ENCODE data around the gene WDR47. TPM values are rescaled to one million over a fixed set of nuclear protein-coding genes. Genes with fewer than 3 reads are reported as not detected.
"Not testable (repeated sequence)": the region's sequence is repeated elsewhere in the genome, so short reads cannot be mapped to it uniquely, and the experiment has no call there.

WDR47 gene
- total RNA-seq, 1 donor from 2014 or later: 25.2 TPM

DNA sequence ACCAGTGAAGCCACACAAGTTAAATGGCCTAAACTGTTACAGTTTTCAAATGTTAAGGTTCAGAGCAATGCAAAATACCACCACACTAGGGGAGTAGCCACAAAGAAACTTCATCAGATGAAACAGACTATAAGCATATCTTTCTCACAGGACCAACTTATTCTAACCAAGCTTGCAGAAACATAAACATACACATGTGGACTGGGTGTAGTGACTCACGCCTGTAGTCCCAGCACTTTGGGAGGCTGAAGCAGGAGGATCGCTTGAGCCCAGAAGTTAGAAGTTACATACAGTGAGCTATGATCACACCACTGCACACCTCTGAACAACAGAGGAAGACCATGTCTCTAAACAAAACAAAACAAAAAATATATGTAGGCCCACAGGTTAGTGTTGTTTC lies 17.3 kb downstream of the WDR47 start:
- no peaks in the 10 kb centered on the region for H3K27me3 Mint-ChIP-seq (ENCODE audit: unreplicated experiment)
- no peaks in the 10 kb centered on the region for H3K9me3 Mint-ChIP-seq (ENCODE audit: unreplicated experiment)
- H3K4me3 Mint-ChIP-seq (ENCODE audit: unreplicated experiment): no peak overlapping the region
- no peaks in the 10 kb centered on the region for H3K4me1 Mint-ChIP-seq (ENCODE audit: unreplicated experiment)
- TF ChIP-seq, protein P1, sequence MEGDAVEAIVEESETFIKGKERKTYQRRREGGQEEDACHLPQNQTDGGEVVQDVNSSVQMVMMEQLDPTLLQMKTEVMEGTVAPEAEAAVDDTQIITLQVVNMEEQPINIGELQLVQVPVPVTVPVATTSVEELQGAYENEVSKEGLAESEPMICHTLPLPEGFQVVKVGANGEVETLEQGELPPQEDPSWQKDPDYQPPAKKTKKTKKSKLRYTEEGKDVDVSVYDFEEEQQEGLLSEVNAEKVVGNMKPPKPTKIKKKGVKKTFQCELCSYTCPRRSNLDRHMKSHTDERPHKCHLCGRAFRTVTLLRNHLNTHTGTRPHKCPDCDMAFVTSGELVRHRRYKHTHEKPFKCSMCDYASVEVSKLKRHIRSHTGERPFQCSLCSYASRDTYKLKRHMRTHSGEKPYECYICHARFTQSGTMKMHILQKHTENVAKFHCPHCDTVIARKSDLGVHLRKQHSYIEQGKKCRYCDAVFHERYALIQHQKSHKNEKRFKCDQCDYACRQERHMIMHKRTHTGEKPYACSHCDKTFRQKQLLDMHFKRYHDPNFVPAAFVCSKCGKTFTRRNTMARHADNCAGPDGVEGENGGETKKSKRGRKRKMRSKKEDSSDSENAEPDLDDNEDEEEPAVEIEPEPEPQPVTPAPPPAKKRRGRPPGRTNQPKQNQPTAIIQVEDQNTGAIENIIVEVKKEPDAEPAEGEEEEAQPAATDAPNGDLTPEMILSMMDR (IDR thresholded peaks at IDR 0.05): no peak
- no peak for DNase-seq (ENCODE audit: extremely low spot score, unreplicated experiment)
- H3K36me3 Mint-ChIP-seq (ENCODE audit: unreplicated experiment): peaks cover 11% of the 10 kb centered on the region
- no peak overlapping the region for H3K27ac Mint-ChIP-seq (ENCODE audit: unreplicated experiment)

DNA sequence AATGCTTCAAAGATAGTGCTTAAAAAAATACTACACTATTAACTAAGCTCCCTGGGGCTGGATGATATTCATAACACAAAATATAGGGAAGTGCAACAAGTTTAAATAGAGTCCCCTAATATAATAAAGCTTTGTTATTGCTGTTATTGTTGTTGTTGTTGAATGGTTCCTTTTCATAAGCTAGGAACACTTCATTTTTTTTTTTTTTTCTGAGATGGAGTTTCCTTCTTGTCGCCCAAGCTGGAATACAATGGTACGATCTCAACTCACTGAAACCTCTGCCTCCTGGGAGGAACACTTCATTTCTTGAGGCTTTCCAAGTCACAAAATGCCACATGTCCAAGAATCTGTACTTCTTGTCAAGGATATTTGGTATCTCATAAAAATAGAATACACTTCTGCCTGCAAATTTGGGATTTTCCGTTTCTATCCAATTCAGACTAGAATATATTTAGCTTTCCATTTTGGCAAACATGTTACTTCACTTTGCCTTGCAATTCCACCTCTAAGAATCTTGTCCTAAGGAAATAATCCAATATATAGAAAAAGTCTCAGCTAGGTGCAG lies 21.1 kb downstream of the WDR47 start:
- no peak for DNase-seq (ENCODE audit: extremely low spot score, unreplicated experiment)
- Mint-ChIP-seq H3K9me3 (ENCODE audit: unreplicated experiment) (peaks cover 3% of the 10 kb centered on the region), H3K27me3 (ENCODE audit: unreplicated experiment) (no peaks in the 10 kb centered on the region), H3K36me3 (ENCODE audit: unreplicated experiment) (peaks cover 32% of the 10 kb centered on the region), H3K27ac (ENCODE audit: unreplicated experiment) (no peak overlapping the region), H3K4me3 (ENCODE audit: unreplicated experiment) (no peak overlapping the region), H3K4me1 (ENCODE audit: unreplicated experiment) (no peaks in the 10 kb centered on the region)
- TF ChIP-seq, protein P1 (IDR thresholded peaks at IDR 0.05): no peak

DNA sequence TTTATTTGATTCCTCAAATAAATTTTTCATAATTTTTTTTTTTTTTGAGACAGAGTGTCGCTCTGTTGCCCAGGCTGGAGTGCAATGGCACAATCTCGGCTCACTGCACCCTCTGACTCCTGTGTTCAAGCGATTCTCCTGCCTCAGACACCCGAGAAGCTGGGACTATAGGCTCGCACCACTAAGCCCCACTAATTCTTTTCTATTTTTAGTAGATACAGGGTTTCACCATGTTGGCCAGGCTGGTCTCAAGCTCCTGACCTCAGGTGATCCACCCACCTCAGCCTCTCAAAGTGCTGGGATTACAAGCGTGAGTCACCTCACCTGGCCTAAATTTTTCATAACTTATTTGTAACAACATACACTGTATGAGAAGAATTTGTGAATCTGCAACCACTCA lies 24.2 kb downstream of the WDR47 start:
- peaks cover 40% of the 10 kb centered on the region for H3K36me3 Mint-ChIP-seq (ENCODE audit: unreplicated experiment)
- not testable (repeated sequence) for H3K9me3 Mint-ChIP-seq (ENCODE audit: unreplicated experiment); H3K4me1 Mint-ChIP-seq (ENCODE audit: unreplicated experiment); DNase-seq (ENCODE audit: extremely low spot score, unreplicated experiment); H3K27ac Mint-ChIP-seq (ENCODE audit: unreplicated experiment); H3K27me3 Mint-ChIP-seq (ENCODE audit: unreplicated experiment); H3K4me3 Mint-ChIP-seq (ENCODE audit: unreplicated experiment)

DNA sequence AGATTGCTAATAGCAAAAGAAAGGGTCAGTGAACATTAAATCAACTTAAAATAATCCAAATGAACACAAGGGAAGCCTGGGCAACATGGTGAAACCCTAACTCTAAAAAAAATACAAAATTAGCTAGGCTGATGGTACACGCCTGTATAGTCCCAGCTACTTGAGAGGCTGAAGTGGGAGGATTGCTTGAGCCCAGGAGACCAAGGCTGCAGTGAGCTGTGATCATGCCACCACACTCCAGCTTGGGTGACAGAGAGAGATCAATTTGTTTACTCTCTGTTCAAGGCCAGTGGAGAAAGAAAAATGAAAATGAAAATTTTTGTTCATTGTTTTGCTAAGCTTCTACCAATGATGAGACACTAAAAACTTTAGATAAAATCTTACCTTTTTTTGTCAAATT lies 24.8 kb downstream of the WDR47 start:
- H3K4me3 Mint-ChIP-seq (ENCODE audit: unreplicated experiment): no peak overlapping the region
- H3K27ac Mint-ChIP-seq (ENCODE audit: unreplicated experiment): no peak overlapping the region
- peaks cover 37% of the 10 kb centered on the region for H3K36me3 Mint-ChIP-seq (ENCODE audit: unreplicated experiment)
- no peaks in the 10 kb centered on the region for H3K27me3 Mint-ChIP-seq (ENCODE audit: unreplicated experiment)
- TF ChIP-seq, protein P1 (IDR thresholded peaks at IDR 0.05): no peak
- DNase-seq (ENCODE audit: extremely low spot score, unreplicated experiment): no peak
- no peaks in the 10 kb centered on the region for H3K4me1 Mint-ChIP-seq (ENCODE audit: unreplicated experiment)
- peaks cover 3% of the 10 kb centered on the region for H3K9me3 Mint-ChIP-seq (ENCODE audit: unreplicated experiment)

DNA sequence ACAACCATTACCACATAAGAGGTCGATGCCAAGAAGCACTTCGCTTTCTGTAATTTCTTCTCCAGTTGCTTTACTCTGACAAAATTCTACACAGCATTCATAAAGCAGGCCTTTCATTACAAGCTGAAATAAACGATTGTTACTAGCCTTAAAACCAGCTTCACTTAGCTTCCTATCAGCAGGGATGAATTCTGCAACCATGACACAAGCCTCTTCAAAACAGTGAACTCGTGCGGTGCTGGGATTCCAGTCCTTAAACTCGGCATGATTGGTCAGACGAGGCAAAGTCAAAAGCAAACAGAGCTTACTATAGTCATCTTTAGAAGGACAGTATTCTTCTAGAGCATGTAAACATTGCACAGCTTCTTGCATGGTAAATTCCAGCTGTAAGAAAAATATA lies 30.6 kb downstream of the WDR47 start:
- Mint-ChIP-seq H3K27me3 (ENCODE audit: unreplicated experiment) (no peaks in the 10 kb centered on the region), H3K9me3 (ENCODE audit: unreplicated experiment) (no peaks in the 10 kb centered on the region), H3K4me3 (ENCODE audit: unreplicated experiment) (no peak overlapping the region), H3K4me1 (ENCODE audit: unreplicated experiment) (no peaks in the 10 kb centered on the region), H3K27ac (ENCODE audit: unreplicated experiment) (no peak overlapping the region), H3K36me3 (ENCODE audit: unreplicated experiment) (peaks cover 25% of the 10 kb centered on the region)
- TF ChIP-seq, protein P1 (IDR thresholded peaks at IDR 0.05): no peak
- no peak for DNase-seq (ENCODE audit: extremely low spot score, unreplicated experiment)

DNA sequence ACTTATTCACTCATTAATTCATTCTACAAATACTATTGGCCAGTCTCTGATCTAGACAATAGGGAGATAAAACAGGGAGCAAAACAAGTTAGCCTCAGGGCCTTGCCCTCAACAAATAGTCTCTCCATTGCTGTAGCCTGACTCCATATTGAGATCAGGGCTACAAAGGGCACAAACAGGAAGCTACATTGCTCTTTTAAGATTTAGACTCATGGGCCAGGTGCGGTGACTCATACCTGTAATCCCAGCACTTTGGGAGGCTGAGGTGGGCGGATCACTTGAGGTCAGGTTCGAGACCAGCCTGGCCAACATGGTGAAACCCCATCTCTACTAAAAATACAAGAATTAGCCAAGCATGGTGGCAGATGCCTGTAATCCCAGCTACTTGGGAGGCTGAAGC lies 45.3 kb downstream of the WDR47 start:
- H3K27me3 Mint-ChIP-seq (ENCODE audit: unreplicated experiment); H3K27ac Mint-ChIP-seq (ENCODE audit: unreplicated experiment): not testable (repeated sequence)

More for the DNA sequence above, 45.3 kb downstream of the WDR47 start:
- not testable (repeated sequence) for H3K4me1 Mint-ChIP-seq (ENCODE audit: unreplicated experiment); H3K4me3 Mint-ChIP-seq (ENCODE audit: unreplicated experiment); DNase-seq (ENCODE audit: extremely low spot score, unreplicated experiment)
- H3K9me3 Mint-ChIP-seq (ENCODE audit: unreplicated experiment): peaks cover 13% of the 10 kb centered on the region
- H3K36me3 Mint-ChIP-seq (ENCODE audit: unreplicated experiment): peaks cover 57% of the 10 kb centered on the region

Measured in osteocyte (in vitro differentiated cells).